ENCODE results near the gene C1RL.

C1RL gene

DNA sequence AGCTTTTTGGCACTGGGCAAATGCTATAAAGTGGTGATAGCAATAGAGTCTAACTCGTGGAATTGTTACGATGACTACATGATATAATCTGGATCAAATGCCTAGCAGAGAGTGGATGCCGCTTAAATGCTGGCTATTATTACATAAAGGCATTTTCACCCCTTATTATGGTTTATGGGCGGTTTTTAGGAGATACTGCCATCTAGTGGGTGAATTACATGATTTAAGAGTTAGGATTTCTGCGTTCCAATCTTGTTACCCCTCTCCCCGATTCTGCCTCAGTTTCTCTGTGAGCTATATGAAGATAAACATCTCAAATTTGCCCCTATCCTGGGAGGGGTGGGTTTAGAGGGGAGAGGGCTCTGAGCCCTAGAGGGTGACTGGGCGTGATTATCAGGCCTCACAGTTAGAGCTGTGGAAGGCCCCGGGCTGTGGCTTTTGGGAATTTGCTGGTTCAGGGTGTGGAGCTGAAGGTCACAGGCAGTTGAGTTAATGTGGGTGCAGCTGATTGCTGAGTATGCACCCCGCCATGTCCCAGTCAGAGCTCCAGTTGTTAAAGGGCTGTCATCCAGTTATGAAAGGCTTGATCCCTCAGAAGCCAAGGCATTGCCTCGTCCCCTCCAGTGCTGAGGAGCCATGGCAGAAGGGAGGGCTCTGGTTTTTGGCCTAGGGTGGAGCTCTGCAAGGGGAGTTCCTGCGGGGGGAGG, 35.6 kb upstream of the C1RL start:
- DNase-seq (no peak), ATAC-seq (no peak)
- no peak overlapping the region for H3K4me3 Mint-ChIP-seq
- H3K9me3 Mint-ChIP-seq: no peaks in the 10 kb centered on the region
- no peaks in the 10 kb centered on the region for H3K27me3 Mint-ChIP-seq
- no peak overlapping the region for H3K27ac Mint-ChIP-seq
- H3K4me1 Mint-ChIP-seq: no peaks in the 10 kb centered on the region
- H3K36me3 Mint-ChIP-seq (ENCODE audit: low read depth): peaks cover 7% of the 10 kb centered on the region

DNA sequence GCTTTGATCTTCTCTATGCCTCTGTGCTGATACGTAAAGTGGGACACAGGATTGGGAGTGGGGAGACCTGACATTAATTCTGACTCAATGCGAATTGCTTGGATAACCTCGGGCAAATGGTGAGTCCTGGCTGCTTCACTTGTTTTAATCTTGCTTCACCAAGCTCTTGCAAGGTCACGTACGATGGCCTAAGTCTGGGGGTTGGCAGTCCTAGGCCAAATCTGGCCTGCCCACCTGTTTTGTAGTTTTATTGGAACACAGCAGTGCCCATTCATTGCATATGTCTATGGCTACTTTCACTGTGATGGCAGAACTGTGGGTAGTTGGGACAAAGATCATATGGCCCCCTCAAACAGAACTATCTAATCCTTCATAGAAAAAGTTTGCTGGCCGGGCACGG, 34.5 kb upstream of the C1RL start:
- no peaks in the 10 kb centered on the region for H3K4me1 Mint-ChIP-seq
- DNase-seq: no peak
- no peaks in the 10 kb centered on the region for H3K27me3 Mint-ChIP-seq
- no peak overlapping the region for H3K27ac Mint-ChIP-seq
- no peak overlapping the region for H3K4me3 Mint-ChIP-seq
- H3K9me3 Mint-ChIP-seq: no peaks in the 10 kb centered on the region
- H3K36me3 Mint-ChIP-seq (ENCODE audit: low read depth): peaks cover 9% of the 10 kb centered on the region
- ATAC-seq: no peak

DNA sequence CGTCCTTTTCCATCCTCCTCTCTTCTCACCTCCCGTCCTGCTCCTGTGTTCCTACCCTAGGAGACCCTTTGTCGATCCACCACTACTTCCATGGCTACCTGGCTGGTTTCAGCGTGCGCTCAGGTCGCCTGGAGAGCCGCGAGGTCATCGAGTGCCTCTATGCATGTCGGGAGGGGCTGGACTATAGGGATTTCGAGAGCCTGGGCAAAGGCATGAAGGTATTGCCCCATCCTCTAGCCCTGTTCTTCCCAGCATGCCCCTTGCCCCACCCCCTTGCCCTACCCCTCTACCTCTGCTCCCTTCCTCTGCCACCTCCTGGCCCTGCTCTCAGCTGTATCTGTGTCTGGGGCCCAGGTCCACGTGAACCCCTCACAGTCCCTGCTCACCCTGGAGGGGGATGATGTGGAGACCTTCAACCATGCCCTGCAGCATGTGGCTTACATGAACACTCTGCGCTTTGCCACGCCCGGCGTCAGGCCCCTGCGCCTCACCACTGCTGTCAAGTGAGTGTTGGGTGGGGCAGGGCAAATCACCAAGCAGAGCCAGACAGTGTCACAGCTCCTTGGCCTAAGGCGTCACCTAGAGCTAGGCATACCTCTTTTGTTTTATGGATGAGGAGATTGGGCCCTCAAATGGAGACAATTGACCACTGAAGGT, 33.9 kb upstream of the C1RL start:
- H3K27me3 Mint-ChIP-seq: no peaks in the 10 kb centered on the region

DNA sequence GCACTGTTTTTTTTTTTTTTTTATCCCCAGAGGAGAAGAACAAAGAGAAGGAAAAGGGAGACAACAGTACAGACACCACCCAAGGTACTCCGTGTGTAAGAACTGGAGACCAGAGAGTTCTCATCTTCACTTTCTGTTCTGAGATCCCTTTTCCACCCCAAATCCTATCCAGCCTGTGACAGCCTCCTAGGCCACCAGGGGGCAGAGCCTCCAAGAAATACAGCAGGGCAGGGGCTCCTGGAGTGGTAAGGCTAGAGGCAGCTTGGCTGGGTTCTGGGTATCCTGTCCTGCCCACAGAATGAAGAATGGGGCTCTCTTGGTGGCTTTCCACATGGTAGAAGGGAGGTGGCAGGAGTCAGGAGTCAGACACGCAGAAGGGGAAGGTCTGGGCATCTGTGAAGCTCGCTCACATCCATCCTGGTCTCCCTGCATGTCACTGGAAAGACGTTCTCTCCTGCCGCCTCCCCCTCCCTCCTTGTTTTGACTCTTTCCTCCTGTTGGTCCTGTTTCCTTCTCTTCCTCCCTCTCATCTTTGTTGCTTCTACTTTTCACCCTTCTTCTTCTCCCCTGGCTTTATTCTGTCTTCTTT, 33.1 kb upstream of the C1RL start:
- H3K36me3 Mint-ChIP-seq (ENCODE audit: low read depth): peaks cover 12% of the 10 kb centered on the region

More for the DNA sequence above, 33.9 kb upstream of the C1RL start:
- no peaks in the 10 kb centered on the region for H3K9me3 Mint-ChIP-seq
- no peak overlapping the region for H3K4me3 Mint-ChIP-seq
- no peak for DNase-seq
- no peak overlapping the region for H3K27ac Mint-ChIP-seq
- peaks cover 12% of the 10 kb centered on the region for H3K36me3 Mint-ChIP-seq (ENCODE audit: low read depth)
- H3K4me1 Mint-ChIP-seq: no peaks in the 10 kb centered on the region
- no peak for ATAC-seq

DNA sequence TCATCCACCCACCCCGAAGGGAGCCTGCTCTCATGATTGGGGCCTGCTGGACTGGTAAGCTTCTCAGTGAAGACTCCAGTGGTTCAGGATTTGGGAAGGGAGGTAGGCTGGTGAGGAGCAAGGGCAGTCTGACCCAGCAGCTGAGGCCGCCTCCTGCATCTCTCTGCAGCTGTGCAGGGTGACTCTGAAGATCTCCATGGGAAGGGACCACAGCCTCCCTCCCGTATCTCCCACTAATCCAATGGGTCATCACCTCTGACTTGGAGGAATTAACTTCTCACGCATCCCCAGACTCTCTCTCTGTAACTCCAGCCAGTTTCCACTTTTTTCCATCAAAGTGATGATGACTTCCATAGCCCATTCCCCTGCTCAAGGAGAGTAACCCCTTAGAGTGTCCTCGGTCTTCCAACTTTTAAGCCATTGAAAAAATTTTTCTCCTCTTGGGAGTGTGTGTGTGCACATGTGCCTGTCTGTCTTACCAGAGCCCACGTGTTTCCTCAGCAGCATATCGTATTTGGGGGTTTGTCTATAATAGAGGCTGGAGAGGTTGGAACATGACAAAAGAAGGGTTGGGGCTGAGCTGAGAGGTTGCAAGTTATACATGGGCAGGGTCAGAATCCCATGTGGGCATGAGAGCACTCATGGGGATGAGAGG, 32.5 kb upstream of the C1RL start:
- Mint-ChIP-seq H3K4me1 (no peaks in the 10 kb centered on the region), H3K4me3 (no peak overlapping the region), H3K36me3 (ENCODE audit: low read depth) (peaks cover 11% of the 10 kb centered on the region), H3K27me3 (no peaks in the 10 kb centered on the region), H3K27ac (no peak overlapping the region), H3K9me3 (no peaks in the 10 kb centered on the region)
- no peak for DNase-seq
- no peak for ATAC-seq

More for the DNA sequence above, 33.1 kb upstream of the C1RL start:
- DNase-seq (peak; percentile 64), ATAC-seq (peak; percentile 86)
- Mint-ChIP-seq H3K27ac (no peak overlapping the region), H3K4me3 (no peak overlapping the region), H3K4me1 (no peaks in the 10 kb centered on the region), H3K27me3 (no peaks in the 10 kb centered on the region), H3K9me3 (no peaks in the 10 kb centered on the region)

DNA sequence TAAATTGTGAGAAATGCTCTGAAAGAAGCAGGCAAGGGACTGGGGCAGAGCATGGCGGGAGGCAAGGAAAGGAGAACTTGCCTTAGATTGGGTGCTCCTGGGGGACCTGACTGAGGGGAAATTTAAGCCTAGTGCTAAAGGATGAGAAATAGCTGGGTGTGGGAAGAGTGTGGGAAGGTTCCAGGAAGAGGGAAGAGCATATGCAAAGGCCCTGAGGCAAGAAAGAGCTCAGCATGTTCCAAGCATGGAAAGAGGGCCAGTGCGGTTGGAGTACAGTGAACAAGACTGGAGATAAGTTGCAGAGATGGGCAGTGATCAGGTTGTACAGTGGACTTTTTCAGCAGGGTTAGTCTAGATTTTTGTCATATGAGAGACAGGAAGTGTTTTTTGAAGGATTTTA, 30.2 kb upstream of the C1RL start:
- no peak overlapping the region for H3K27ac Mint-ChIP-seq
- H3K27me3 Mint-ChIP-seq: no peaks in the 10 kb centered on the region
- peaks cover 14% of the 10 kb centered on the region for H3K36me3 Mint-ChIP-seq (ENCODE audit: low read depth)
- ATAC-seq (no peak), DNase-seq (no peak)
- H3K9me3 Mint-ChIP-seq: no peaks in the 10 kb centered on the region
- no peaks in the 10 kb centered on the region for H3K4me1 Mint-ChIP-seq
- H3K4me3 Mint-ChIP-seq: no peak overlapping the region

DNA sequence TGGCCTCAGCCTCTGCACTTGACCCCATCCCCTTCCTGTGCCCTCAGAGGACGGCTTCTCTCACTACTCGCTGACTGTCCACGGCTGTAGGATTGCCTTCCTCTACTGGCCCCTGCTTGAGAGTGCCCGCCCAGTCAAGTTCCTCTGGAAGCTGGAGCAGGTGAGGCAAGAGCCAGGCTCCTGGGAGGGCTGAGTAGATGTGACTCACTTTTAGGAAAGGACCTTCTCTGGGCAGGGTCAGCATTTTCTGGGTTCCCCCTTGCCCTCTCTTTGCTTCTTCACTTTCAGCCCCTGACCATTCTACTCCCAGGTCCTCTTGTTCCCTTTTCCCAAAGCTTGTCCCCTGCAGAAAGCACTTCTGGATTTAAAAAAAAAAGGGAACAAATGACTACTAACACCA, 28.9 kb upstream of the C1RL start:
- ATAC-seq (no peak), DNase-seq (no peak)
- Mint-ChIP-seq H3K36me3 (ENCODE audit: low read depth) (peaks cover 14% of the 10 kb centered on the region), H3K9me3 (no peaks in the 10 kb centered on the region), H3K27me3 (no peaks in the 10 kb centered on the region), H3K4me1 (peaks cover 3% of the 10 kb centered on the region), H3K4me3 (no peak overlapping the region), H3K27ac (no peak overlapping the region)

DNA sequence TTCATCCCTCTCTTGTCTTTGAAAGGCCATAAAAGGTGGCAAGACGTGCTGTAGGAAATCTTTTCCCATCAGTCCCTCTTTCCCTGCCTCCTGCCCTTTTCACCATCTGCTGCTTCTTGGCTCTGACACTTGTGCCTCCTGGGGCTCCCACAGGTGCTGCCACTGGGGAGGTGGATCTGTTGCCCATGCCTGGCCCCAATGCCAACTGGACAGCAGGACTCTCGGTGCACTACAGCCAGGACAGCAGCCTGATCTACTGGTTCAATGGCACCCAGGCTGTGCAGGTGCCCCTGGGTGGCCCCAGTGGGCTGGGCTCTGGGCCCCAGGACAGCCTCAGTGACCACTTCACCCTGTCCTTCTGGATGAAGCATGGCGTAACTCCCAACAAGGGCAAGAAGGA, 27.7 kb upstream of the C1RL start:
- H3K27me3 Mint-ChIP-seq: no peaks in the 10 kb centered on the region
- peaks cover 13% of the 10 kb centered on the region for H3K4me1 Mint-ChIP-seq
- no peak overlapping the region for H3K27ac Mint-ChIP-seq
- ATAC-seq: no peak
- peaks cover 14% of the 10 kb centered on the region for H3K36me3 Mint-ChIP-seq (ENCODE audit: low read depth)
- no peak overlapping the region for H3K4me3 Mint-ChIP-seq
- no peaks in the 10 kb centered on the region for H3K9me3 Mint-ChIP-seq
- DNase-seq: no peak

DNA sequence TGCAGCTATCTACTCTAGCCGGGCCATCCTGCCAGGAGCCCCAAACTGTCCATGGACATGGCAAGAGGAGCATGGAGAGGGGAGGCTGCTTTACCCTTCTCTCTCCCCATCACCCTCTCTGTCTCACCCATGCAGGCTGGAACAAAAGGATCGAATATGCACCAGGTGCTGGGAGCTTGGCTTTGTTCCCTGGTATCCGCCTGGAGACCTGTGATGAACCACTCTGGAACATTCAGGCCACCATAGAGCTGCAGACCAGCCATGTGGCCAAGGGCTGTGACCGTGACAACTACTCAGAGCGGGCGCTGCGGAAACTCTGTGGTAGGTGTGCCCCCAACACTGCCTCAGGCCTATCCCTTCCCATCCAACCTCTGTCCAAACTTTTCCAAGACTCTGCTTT, 27.1 kb upstream of the C1RL start:
- H3K9me3 Mint-ChIP-seq: no peaks in the 10 kb centered on the region
- peaks cover 19% of the 10 kb centered on the region for H3K4me1 Mint-ChIP-seq
- H3K27ac Mint-ChIP-seq: no peak overlapping the region
- H3K36me3 Mint-ChIP-seq (ENCODE audit: low read depth): peaks cover 11% of the 10 kb centered on the region
- H3K27me3 Mint-ChIP-seq: no peaks in the 10 kb centered on the region
- ATAC-seq (no peak), DNase-seq (no peak)
- no peak overlapping the region for H3K4me3 Mint-ChIP-seq

DNA sequence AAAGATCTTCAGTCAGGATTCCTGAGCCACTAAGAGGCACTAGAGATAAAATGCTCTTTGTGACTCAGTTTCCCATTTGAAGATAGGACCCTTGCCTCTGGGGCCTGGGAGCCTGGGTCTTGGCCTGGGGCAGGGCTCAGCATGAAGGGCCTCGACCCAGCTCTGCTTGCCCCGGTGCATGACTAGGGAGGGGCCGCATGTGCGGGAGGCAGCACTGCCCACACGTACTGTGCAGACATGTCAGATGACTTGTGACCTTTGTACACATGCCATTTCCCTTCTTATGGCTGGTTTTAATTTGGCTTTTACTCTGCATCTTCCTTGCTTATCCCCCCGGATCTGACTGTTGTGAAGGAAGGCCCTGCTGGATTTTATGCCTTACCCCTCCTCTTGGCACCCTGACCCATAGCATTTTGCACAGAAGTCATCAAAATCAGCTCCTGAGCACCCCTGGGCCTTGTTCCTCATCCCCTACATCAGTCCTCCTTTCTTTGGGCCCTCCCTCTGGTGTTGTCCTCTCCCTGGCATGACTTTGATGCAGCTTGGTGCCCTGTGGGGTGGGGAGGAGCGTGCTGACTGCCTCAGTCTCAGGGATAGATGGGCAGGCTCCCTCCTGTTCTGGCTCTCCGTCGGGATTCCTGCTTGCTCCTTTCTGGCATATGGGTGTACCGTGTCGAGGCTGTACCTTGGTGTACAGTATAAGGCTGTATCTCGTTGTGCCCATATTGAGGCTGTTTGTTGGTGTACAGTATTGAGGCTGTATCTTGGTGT, 25.6 kb upstream of the C1RL start:
- H3K27ac Mint-ChIP-seq: no peak overlapping the region
- no peaks in the 10 kb centered on the region for H3K27me3 Mint-ChIP-seq
- peaks cover 11% of the 10 kb centered on the region for H3K36me3 Mint-ChIP-seq (ENCODE audit: low read depth)
- DNase-seq (no peak), ATAC-seq (no peak)
- no peak overlapping the region for H3K4me3 Mint-ChIP-seq
- no peaks in the 10 kb centered on the region for H3K9me3 Mint-ChIP-seq
- peaks cover 29% of the 10 kb centered on the region for H3K4me1 Mint-ChIP-seq

DNA sequence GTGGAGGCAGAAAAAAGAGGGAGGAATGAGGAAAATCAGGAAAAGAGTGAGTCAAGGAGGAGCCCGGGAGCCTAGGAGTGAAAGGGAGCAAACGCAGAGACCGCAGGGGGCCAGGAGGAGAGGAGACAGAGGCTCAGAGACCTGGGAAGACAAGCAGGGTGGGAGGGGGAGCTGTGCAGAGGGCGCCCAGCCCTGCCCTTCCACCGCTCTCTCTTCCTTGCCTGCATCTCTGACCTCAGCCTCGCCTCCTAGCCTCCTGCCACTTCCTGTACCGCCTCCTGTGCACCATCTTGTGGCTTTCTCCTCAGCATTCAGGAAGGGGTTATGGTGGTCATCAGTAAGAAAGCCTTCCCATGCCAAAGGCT, 22.5 kb upstream of the C1RL start:
- H3K36me3 Mint-ChIP-seq (ENCODE audit: low read depth): peaks cover 8% of the 10 kb centered on the region
- H3K4me1 Mint-ChIP-seq: peaks cover 34% of the 10 kb centered on the region
- H3K4me3 Mint-ChIP-seq: peak overlapping the region; percentile 87
- DNase-seq (peak; percentile 51), ATAC-seq (peak; percentile 64)
- no peaks in the 10 kb centered on the region for H3K9me3 Mint-ChIP-seq
- H3K27ac Mint-ChIP-seq: peak overlapping the region; percentile 50
- no peaks in the 10 kb centered on the region for H3K27me3 Mint-ChIP-seq

DNA sequence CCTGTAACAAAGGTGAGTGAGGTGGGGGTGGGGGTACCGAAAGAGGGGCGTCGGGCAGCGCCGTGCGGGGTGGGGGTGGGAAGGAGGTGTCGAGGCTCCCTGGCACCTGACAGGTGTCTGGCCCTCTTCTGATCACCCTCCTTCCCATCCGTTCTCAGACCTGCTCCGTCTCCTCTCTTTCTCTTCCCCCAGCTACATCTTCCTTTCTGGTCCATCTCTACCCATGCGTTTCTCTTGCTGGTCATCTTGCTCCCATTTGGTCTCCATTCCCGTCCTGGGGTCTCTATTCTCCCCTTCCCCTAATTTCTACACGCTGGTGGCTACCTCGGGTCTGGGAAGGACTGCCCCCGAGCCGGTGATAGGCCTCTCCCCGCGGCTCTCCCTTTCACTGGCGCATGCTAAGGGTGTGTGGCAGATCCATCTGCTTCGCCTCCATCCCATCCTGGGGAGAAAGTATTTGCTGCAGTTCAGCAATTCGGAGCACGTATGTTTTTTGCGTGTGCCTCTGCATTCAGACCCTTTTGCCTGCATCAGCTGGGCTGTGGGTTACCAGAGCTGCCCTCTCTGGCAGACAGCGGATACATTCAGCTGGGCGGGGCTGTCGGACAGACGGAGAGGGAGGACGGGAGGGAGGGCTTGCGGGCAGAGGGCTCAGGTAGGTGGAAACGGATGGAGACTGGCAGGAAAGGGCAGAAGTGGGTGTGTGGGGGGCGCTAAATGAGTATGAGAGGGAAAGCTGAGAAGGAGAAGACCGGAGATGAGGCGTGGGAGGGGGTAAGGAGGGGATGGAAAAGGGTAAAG, 21.9 kb upstream of the C1RL start:
- DNase-seq: peak; percentile 73
- H3K4me1 Mint-ChIP-seq: peaks cover 34% of the 10 kb centered on the region
- no peaks in the 10 kb centered on the region for H3K27me3 Mint-ChIP-seq
- peaks cover 8% of the 10 kb centered on the region for H3K36me3 Mint-ChIP-seq (ENCODE audit: low read depth)
- peak overlapping the region; percentile 87 for H3K4me3 Mint-ChIP-seq
- peak overlapping the region; percentile 50 for H3K27ac Mint-ChIP-seq
- peak; percentile 65 for ATAC-seq
- H3K9me3 Mint-ChIP-seq: no peaks in the 10 kb centered on the region

DNA sequence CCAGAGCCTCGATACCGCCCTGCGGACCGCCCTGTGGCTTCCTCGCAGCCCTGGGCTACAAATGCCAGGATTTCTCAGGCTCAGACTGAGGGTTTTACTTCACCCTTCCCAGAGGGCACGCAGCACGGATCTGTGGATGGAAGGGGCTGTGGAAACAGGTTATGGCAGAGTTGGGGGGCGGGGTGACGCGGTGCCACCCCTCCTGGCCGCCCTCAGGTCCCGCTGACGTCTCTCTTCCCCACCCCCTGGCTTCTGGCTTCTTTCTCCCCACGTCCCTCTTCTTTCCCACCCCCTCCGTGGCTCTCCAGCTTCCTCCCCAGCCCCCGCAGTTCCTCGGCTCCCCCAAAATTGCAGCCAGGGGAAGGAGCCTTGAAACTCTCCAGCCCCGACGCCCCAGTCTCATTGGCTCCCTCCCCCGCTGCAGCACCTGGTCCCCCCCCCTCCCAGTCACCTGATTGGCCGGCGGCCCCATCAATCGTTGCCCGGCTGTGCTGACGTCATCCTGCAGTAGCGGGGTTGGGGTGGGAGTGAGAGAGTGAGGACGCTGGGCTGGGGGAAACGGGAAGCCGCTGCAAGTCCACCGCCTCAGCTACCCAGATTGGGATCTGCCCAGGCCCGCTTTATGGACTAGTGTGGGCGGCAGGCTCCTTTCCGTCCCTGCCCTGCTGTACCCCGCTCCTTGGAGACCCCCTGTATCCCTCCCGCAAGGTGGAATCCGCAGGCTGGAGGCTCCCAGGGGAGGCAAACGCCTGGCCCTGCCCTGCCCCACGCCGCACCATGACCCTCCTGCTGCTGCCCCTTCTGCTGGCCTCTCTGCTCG, 21.1 kb upstream of the C1RL start, which contains the start of gene CLSTN3:
Gene CLSTN3, plus strand, starts transcription at position 500 of the 820 bp plus-strand sequence. Its CDS starts 278 bp downstream, at position 778.
- no peaks in the 10 kb centered on the region for H3K9me3 Mint-ChIP-seq
- peak within 1 kb of the TSS; percentile 50 for H3K27ac Mint-ChIP-seq
- peak within 1 kb of the TSS; percentile 87 for H3K4me3 Mint-ChIP-seq
- peaks cover 39% of the 10 kb centered on the region for H3K4me1 Mint-ChIP-seq
- ATAC-seq (peak; percentile 70), DNase-seq (peak; percentile 84)
- peaks cover 4% of the 10 kb centered on the region for H3K36me3 Mint-ChIP-seq (ENCODE audit: low read depth)
- no peaks in the 10 kb centered on the region for H3K27me3 Mint-ChIP-seq

All from activated naive CD8-positive, alpha-beta T cell treated with anti-CD3 and anti-CD28 coated beads, Interleukin-2, amount 50 U/mL, for 24 hours (primary cell).